ENCODE data around the gene TNFRSF25. TPM values are rescaled to one million over a fixed set of nuclear protein-coding genes. Genes with fewer than 3 reads are reported as not detected.

The TNFRSF25 gene
- total RNA-seq, 1 experiment from 2014 or later = 19.4 TPM

DNA sequence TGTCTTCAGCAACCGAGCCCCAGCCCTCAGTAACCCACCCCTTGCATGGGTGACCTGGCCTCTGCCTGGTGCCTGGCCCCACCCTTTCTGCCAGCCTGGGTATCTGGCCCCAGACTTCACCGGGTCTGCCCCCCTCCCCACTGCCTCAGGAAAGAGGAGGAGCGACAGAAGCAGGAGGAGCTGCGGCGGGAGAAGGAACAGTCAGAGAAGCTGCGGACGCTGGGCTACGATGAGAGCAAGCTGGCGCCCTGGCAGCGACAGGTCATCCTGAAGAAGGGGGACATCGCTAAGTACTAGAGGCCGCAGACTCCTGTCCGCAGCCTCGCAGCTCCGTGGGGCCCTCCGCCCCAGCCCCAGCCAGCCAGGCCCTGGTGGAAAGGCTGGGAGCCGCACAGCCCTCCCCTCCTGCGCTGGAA is 6.1 kb downstream of the TNFRSF25 start:
- H3K56ac ChIP-seq (ENCODE audit: insufficient read length, low read depth, low read length) = no peak overlapping the region
- no peaks in the 10 kb centered on the region for H3K27me3 ChIP-seq (ENCODE audit: insufficient read depth, low read length)
- H3K23ac ChIP-seq (ENCODE audit: insufficient read length, low read depth, low read length) = no peak overlapping the region
- Mint-ChIP-seq H3K4me1 (peaks cover 16 to 26% of the 10 kb centered on the region in 2 experiments), H3K9me3 (no peaks in the 10 kb centered on the region), H3K4me3 (peak overlapping the region in 1 of 2 experiments; percentile 62; a peak in 3 of 5 replicates), H3K27ac (peak overlapping the region in 2 of 3 experiments; percentile 23 to 96; a peak in 2 of 7 replicates), H3K27me3 (ENCODE audit: low read depth) (no peaks in the 10 kb centered on the region; the same call in 1 of the 2 replicates), H3K36me3 (ENCODE audit: insufficient read depth in 1 of 3, low read depth in 3 of 3) (peaks cover 1 to 37% (median 17%) of the 10 kb centered on the region in 3 experiments; a peak in 6 of 7 replicates)
- no CpG with 5 or more reads among the region's 18 CpGs for WGBS (ENCODE audit: extremely low coverage, insufficient read length, low lambda C conversion rate)
- no peaks in the 10 kb centered on the region for H3K79me1 ChIP-seq (ENCODE audit: insufficient read depth, low read depth, low read length, poor library complexity, severe bottlenecking)
- H2AK5ac ChIP-seq (ENCODE audit: insufficient read length, low read length) = no peak overlapping the region
- H4K91ac ChIP-seq (ENCODE audit: insufficient read length, low read depth, low read length) = no peak overlapping the region
- TF ChIP-seq, protein P1, sequence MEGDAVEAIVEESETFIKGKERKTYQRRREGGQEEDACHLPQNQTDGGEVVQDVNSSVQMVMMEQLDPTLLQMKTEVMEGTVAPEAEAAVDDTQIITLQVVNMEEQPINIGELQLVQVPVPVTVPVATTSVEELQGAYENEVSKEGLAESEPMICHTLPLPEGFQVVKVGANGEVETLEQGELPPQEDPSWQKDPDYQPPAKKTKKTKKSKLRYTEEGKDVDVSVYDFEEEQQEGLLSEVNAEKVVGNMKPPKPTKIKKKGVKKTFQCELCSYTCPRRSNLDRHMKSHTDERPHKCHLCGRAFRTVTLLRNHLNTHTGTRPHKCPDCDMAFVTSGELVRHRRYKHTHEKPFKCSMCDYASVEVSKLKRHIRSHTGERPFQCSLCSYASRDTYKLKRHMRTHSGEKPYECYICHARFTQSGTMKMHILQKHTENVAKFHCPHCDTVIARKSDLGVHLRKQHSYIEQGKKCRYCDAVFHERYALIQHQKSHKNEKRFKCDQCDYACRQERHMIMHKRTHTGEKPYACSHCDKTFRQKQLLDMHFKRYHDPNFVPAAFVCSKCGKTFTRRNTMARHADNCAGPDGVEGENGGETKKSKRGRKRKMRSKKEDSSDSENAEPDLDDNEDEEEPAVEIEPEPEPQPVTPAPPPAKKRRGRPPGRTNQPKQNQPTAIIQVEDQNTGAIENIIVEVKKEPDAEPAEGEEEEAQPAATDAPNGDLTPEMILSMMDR (conservative IDR thresholded peaks at IDR 0.05) = no peak
- H3K23me2 ChIP-seq (ENCODE audit: insufficient read length, low read depth, low read length, poor library complexity, severe bottlenecking) = no peaks in the 10 kb centered on the region
- no peak overlapping the region for H4K5ac ChIP-seq (ENCODE audit: insufficient read length, low read depth, low read length)
- no peak overlapping the region for H2BK5ac ChIP-seq (ENCODE audit: insufficient read length, low read length)
- no peak overlapping the region for H2BK120ac ChIP-seq (ENCODE audit: low read depth, low read length, poor library complexity, severe bottlenecking)
- peak; percentile 72 for DNase-seq
- no peak overlapping the region for H4K8ac ChIP-seq (replicated peaks; ENCODE audit: insufficient read length, low read depth, low read length)
- H2BK15ac ChIP-seq (ENCODE audit: low read depth, low read length) = no peak overlapping the region; the same call in 1 of the 2 replicates
- H2BK12ac ChIP-seq (ENCODE audit: insufficient read length, low read depth, low read length) = no peak overlapping the region
- H3K27ac ChIP-seq (ENCODE audit: insufficient read length, low read depth, low read length) = no peak overlapping the region
- H3K9ac ChIP-seq (ENCODE audit: extremely low read depth, insufficient read length, low read length) = no peak overlapping the region
- no peak overlapping the region for H3K4ac ChIP-seq (ENCODE audit: low read depth, low read length)
- H3T11ph ChIP-seq (ENCODE audit: low read length) = no peak overlapping the region
- H3K4me2 ChIP-seq (ENCODE audit: insufficient read depth, insufficient read length, low read length) = peak overlapping the region; percentile 18
- H3K14ac ChIP-seq (ENCODE audit: insufficient read depth, low read length) = no peak overlapping the region
- no peak overlapping the region for H2AFZ ChIP-seq (ENCODE audit: low read length)
- no peak overlapping the region for H2BK20ac ChIP-seq (ENCODE audit: low read depth, low read length, poor library complexity, severe bottlenecking)
- no peak overlapping the region for H3K18ac ChIP-seq (ENCODE audit: insufficient read length, low read depth, low read length)
- no peaks in the 10 kb centered on the region for H3K9me3 ChIP-seq (ENCODE audit: control insufficient read depth, low read depth, low read length)
- no peaks in the 10 kb centered on the region for H4K20me1 ChIP-seq (ENCODE audit: control insufficient read depth, insufficient read depth, insufficient read length)
- H3K4me1 ChIP-seq (ENCODE audit: insufficient read depth, low read length) = peaks cover 3% of the 10 kb centered on the region; the same call in 1 of the 2 replicates
- H3K79me2 ChIP-seq (ENCODE audit: insufficient read depth, low read length) = no peaks in the 10 kb centered on the region

All from H9 (cell line).